Measurements from ENCODE around the gene ZNF544.
"Not testable (repeated sequence)": the region's sequence is repeated elsewhere in the genome, so short reads cannot be mapped to it uniquely, and the experiment has no call there.

Gene ZNF544

GRCh38 chr19:58305932-58306323, 77.2 kb downstream of the ZNF544 start:
- DNase-seq = no peak

GRCh38 chr19:58307736-58308135, 79.0 kb downstream of the ZNF544 start:
- no peak for DNase-seq

GRCh38 chr19:58310685-58311084, 82.0 kb downstream of the ZNF544 start:
- not testable (repeated sequence) for DNase-seq

GRCh38 chr19:58311345-58311865, 82.7 kb downstream of the ZNF544 start:
- DNase-seq = no peak

Data from activated CD4-positive, alpha-beta T cell treated with anti-CD3 and anti-CD28 coated beads for 4 hours (primary cell).